HepG2 (cell line): ENCODE data around the gene GLIS2. TPM values are rescaled to one million over a fixed set of nuclear protein-coding genes. Genes with fewer than 3 reads are reported as not detected.

Source experiments
- HOXA7 ChIP-seq: sonication (generic); formaldehyde crosslinking; IDR thresholded peaks from 2 replicates; pipeline ENCODE4 v1.8.1; 2022; ENCODE audit warnings: mild to moderate bottlenecking, missing genetic modification reagents, moderate library complexity
- PHF20 ChIP-seq: sonication (generic); formaldehyde crosslinking; IDR thresholded peaks from 2 replicates; pipeline ENCODE4 v1.5.0; 2020; ENCODE audit warnings: mild to moderate bottlenecking, missing genetic modification reagents
- SOX6 ChIP-seq, 2 experiments: fragments of 450-650 bp in 1 of 2; sonication (generic) in 1 of 2; formaldehyde crosslinking in 1 of 2; IDR thresholded peaks; 2 replicates each; pipeline versions ENCODE4 v1.4.0 to v1.6.1; 2017 to 2020; ENCODE audit warnings: antibody characterized with exemption in 1 of 2, mild to moderate bottlenecking in 1 of 2, missing genetic modification reagents in 1 of 2
- SP2 ChIP-seq: sonication (generic); formaldehyde crosslinking; IDR thresholded peaks from 2 replicates; pipeline ENCODE4 v1.5.1; 2020; ENCODE audit warnings: mild to moderate bottlenecking, missing genetic modification reagents
- TP53 ChIP-seq: sonication (generic); formaldehyde crosslinking; conservative IDR thresholded peaks from 2 replicates; pipeline ENCODE4 v1.4.0; 2020; ENCODE audit warnings: missing genetic modification reagents
- U2AF1 ChIP-seq: fragments of 200-400 bp; formaldehyde crosslinking; optimal IDR thresholded peaks from 2 replicates; pipeline ENCODE3; 2017; ENCODE audit warnings: mild to moderate bottlenecking, low read depth, low read length
- ZBTB20 ChIP-seq: sonication (generic); formaldehyde crosslinking; IDR thresholded peaks from 2 replicates; pipeline ENCODE4 v1.8.1; 2023; ENCODE audit warnings: missing genetic modification reagents, low read depth, mild to moderate bottlenecking, borderline replicate concordance
- ZNF552 ChIP-seq: sonication (generic); formaldehyde crosslinking; IDR thresholded peaks from 2 replicates; pipeline ENCODE4 v1.9.0; 2022; ENCODE audit warnings: missing genetic modification reagents, mild to moderate bottlenecking, borderline replicate concordance
- ZNF747 ChIP-seq: sonication (generic); formaldehyde crosslinking; IDR thresholded peaks from 2 replicates; pipeline ENCODE4 v1.8.1; 2023; ENCODE audit warnings: missing genetic modification reagents, mild to moderate bottlenecking, borderline replicate concordance
- ZNF766 ChIP-seq: sonication (generic); formaldehyde crosslinking; IDR thresholded peaks from 2 replicates; pipeline ENCODE4 v1.5.0; 2020; ENCODE audit warnings: missing genetic modification reagents, borderline replicate concordance
- ZNF772 ChIP-seq: sonication (generic); formaldehyde crosslinking; IDR thresholded peaks from 2 replicates; pipeline ENCODE4 v1.5.0; 2020; ENCODE audit warnings: mild to moderate bottlenecking, missing genetic modification reagents
- ZNF780A ChIP-seq: sonication (generic); formaldehyde crosslinking; IDR thresholded peaks from 2 replicates; pipeline ENCODE4 v1.8.0; 2022; ENCODE audit warnings: mild to moderate bottlenecking, missing genetic modification reagents, moderate library complexity
- ZNF782 ChIP-seq: sonication (generic); formaldehyde crosslinking; IDR thresholded peaks from 2 replicates; pipeline ENCODE4 v1.4.0; 2020; ENCODE audit warnings: missing genetic modification reagents, mild to moderate bottlenecking, borderline replicate concordance
- polyA plus RNA-seq, 8 experiments: library from polyadenylated mRNA; depleted of rRNA in 3 of 8; stranded (reverse) in 7 of 8; unstranded in 1 of 8; fragments of >200 nt; fragmentation: Illumina TruSeq in 4 of 8; extraction: Trizol in 4 of 8; gene quantifications; 2 replicates each; pipeline versions ENCODE4 v1.2.1 to v1.2.3, GENCODE V29; 2011 to 2016; ENCODE audit warnings: low read depth in 4 of 8, missing spikeins in 1 of 8, mixed read lengths in 1 of 8; ENCODE audit not compliant: insufficient read depth in 1 of 8
- total RNA-seq, 5 experiments: library from RNA; depleted of rRNA; stranded (reverse); fragments of >200 nt; fragmentation: Illumina TruSeq; extraction: Trizol; gene quantifications; 2 replicates each; pipeline ENCODE4 v1.2.3, GENCODE V29; 2016; ENCODE audit warnings: low read depth in 1 of 5
- TF ChIP-seq, protein P1 (sequence below): sonication (generic); formaldehyde crosslinking; conservative IDR thresholded peaks from 2 replicates; pipeline ENCODE4 v1.8.0; 2022; ENCODE audit warnings: mild to moderate bottlenecking, moderate library complexity, missing genetic modification reagents
- TF ChIP-seq, protein P2 (sequence below): sonication (generic); formaldehyde crosslinking; IDR thresholded peaks from 2 replicates; pipeline ENCODE4 v1.5.1; 2020; ENCODE audit warnings: mild to moderate bottlenecking, missing genetic modification reagents, moderate library complexity
- TF ChIP-seq, protein P3 (sequence below): sonication (generic); formaldehyde crosslinking; IDR thresholded peaks from 2 replicates; pipeline ENCODE4 v1.8.1; 2023; ENCODE audit warnings: mild to moderate bottlenecking, missing genetic modification reagents, borderline replicate concordance
- TF ChIP-seq, protein P4 (sequence below): IDR thresholded peaks from 2 replicates; pipeline ENCODE4 v1.6.1; 2016
- TF ChIP-seq, protein P5 (sequence below): sonication (generic); formaldehyde crosslinking; IDR thresholded peaks from 2 replicates; pipeline ENCODE4 v1.5.0; 2020; ENCODE audit warnings: missing genetic modification reagents
- TF ChIP-seq, protein P6 (sequence below): sonication (generic); formaldehyde crosslinking; IDR thresholded peaks from 2 replicates; pipeline ENCODE4 v1.4.0; 2020; ENCODE audit warnings: missing genetic modification reagents, low read depth, mild to moderate bottlenecking, borderline replicate concordance

Gene GLIS2
- total and polyA plus RNA-seq, 2 of the 13 experiments (the other 11 are each of a cell fraction or from before 2014, with no cell fraction given): 0.28 to 0.29 TPM

DNA sequence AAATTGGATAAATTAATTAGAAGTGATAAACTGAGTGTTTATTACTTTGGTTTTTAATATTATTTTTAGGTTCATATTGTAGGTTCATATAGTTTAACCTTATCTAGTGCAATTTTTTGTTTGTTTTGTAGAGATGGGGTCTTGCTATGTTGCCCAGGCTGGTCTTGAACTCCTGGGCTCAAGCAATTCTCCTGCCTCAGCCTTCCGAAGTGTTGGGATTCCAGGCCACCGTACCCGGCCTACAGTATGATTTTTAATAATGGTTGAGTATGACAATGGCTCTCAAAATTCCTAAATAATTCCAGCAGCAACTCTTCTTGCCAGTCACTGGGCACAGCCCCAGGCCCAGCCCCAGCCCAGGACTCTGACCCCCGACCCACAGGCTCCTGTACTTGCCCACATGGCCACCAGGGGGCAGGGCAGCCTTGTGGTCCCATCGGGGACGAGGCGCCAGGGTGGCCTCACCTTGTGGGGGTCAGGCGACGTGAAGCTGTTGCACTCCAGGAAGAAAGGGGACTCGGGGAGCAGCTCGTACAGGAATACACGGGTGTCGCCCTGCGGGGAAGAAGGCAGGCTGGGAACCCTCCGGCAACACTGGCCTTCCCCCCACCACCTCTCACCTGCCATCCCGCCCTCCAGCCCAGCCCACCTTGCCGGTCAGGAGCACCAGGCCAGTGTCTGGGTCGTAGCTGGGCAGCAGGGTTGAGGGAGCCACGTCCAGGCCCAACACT lies 43.1 kb downstream of the GLIS2 start (continued):
- TF ChIP-seq ZNF772 (CRISPR knock-in tag): 0 out of 2 replicates have a peak, but pooled peaks have one; percentile 22
- TF ChIP-seq U2AF1: no peak
- TF ChIP-seq, protein P1, sequence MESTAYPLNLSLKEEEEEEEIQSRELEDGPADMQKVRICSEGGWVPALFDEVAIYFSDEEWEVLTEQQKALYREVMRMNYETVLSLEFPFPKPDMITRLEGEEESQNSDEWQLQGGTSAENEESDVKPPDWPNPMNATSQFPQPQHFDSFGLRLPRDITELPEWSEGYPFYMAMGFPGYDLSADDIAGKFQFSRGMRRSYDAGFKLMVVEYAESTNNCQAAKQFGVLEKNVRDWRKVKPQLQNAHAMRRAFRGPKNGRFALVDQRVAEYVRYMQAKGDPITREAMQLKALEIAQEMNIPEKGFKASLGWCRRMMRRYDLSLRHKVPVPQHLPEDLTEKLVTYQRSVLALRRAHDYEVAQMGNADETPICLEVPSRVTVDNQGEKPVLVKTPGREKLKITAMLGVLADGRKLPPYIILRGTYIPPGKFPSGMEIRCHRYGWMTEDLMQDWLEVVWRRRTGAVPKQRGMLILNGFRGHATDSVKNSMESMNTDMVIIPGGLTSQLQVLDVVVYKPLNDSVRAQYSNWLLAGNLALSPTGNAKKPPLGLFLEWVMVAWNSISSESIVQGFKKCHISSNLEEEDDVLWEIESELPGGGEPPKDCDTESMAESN (CRISPR knock-in tag): no peak
- TF ChIP-seq SOX6 (IDR thresholded peaks at IDR 0.05): no peak
- no peak for TF ChIP-seq SOX6 (CRISPR knock-in tag; IDR thresholded peaks at IDR 0.05)
- TF ChIP-seq ZBTB20 (CRISPR knock-in tag): no peak
- TF ChIP-seq, protein P2, sequence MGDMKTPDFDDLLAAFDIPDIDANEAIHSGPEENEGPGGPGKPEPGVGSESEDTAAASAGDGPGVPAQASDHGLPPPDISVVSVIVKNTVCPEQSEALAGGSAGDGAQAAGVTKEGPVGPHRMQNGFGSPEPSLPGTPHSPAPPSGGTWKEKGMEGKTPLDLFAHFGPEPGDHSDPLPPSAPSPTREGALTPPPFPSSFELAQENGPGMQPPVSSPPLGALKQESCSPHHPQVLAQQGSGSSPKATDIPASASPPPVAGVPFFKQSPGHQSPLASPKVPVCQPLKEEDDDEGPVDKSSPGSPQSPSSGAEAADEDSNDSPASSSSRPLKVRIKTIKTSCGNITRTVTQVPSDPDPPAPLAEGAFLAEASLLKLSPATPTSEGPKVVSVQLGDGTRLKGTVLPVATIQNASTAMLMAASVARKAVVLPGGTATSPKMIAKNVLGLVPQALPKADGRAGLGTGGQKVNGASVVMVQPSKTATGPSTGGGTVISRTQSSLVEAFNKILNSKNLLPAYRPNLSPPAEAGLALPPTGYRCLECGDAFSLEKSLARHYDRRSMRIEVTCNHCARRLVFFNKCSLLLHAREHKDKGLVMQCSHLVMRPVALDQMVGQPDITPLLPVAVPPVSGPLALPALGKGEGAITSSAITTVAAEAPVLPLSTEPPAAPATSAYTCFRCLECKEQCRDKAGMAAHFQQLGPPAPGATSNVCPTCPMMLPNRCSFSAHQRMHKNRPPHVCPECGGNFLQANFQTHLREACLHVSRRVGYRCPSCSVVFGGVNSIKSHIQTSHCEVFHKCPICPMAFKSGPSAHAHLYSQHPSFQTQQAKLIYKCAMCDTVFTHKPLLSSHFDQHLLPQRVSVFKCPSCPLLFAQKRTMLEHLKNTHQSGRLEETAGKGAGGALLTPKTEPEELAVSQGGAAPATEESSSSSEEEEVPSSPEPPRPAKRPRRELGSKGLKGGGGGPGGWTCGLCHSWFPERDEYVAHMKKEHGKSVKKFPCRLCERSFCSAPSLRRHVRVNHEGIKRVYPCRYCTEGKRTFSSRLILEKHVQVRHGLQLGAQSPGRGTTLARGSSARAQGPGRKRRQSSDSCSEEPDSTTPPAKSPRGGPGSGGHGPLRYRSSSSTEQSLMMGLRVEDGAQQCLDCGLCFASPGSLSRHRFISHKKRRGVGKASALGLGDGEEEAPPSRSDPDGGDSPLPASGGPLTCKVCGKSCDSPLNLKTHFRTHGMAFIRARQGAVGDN (CRISPR knock-in tag): peak; percentile 73
- TF ChIP-seq, protein P3, sequence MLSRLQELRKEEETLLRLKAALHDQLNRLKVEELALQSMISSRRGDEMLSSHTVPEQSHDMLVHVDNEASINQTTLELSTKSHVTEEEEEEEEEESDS (CRISPR knock-in tag): no peak
- no peak for TF ChIP-seq TP53 (CRISPR knock-in tag)
- TF ChIP-seq SP2 (CRISPR knock-in tag): no peak
- TF ChIP-seq HOXA7 (CRISPR knock-in tag): no peak
- TF ChIP-seq ZNF552 (CRISPR knock-in tag): no peak
- TF ChIP-seq, protein P4, sequence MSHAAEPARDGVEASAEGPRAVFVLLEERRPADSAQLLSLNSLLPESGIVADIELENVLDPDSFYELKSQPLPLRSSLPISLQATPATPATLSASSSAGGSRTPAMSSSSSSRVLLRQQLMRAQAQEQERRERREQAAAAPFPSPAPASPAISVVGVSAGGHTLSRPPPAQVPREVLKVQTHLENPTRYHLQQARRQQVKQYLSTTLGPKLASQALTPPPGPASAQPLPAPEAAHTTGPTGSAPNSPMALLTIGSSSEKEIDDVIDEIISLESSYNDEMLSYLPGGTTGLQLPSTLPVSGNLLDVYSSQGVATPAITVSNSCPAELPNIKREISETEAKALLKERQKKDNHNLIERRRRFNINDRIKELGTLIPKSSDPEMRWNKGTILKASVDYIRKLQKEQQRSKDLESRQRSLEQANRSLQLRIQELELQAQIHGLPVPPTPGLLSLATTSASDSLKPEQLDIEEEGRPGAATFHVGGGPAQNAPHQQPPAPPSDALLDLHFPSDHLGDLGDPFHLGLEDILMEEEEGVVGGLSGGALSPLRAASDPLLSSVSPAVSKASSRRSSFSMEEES (CRISPR knock-in tag): 0 out of 2 replicates have a peak, but pooled peaks have one; percentile 26
- TF ChIP-seq ZNF766: no peak
- TF ChIP-seq ZNF747: no peak
- TF ChIP-seq, protein P5, sequence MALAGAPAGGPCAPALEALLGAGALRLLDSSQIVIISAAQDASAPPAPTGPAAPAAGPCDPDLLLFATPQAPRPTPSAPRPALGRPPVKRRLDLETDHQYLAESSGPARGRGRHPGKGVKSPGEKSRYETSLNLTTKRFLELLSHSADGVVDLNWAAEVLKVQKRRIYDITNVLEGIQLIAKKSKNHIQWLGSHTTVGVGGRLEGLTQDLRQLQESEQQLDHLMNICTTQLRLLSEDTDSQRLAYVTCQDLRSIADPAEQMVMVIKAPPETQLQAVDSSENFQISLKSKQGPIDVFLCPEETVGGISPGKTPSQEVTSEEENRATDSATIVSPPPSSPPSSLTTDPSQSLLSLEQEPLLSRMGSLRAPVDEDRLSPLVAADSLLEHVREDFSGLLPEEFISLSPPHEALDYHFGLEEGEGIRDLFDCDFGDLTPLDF (CRISPR knock-in tag): no peak
- no peak for TF ChIP-seq ZNF780A (CRISPR knock-in tag)
- TF ChIP-seq, protein P6, sequence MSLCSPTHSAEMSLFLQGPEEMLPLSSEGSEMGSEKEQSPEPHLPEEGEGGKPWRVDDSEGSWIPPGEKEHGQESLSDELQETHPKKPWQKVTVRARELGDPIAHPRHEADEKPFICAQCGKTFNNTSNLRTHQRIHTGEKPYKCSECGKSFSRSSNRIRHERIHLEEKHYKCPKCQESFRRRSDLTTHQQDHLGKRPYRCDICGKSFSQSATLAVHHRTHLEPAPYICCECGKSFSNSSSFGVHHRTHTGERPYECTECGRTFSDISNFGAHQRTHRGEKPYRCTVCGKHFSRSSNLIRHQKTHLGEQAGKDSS (CRISPR knock-in tag): peak; percentile 75; the same call in 1 of the 2 replicates
- TF ChIP-seq ZNF782 (CRISPR knock-in tag): no peak
- no peak for TF ChIP-seq PHF20 (CRISPR knock-in tag)
